Effector memory CD8-positive, alpha-beta T cell (primary cell): ENCODE data around the gene PROSER2.

Source experiments
- ATAC-seq: fragments of 150-1000 bp; cut with Tn5 transposase; replicated peaks from 2 replicates; pipeline ENCODE4 v1.10.0; 2021; ENCODE audit warnings: mild to moderate bottlenecking, moderate library complexity
- DNase-seq, 3 experiments: peaks; one replicate each; pipeline ENCODE4 v3.0.0; 2021
- H3K27ac Mint-ChIP-seq, 2 donors: one replicate each; pipeline ENCODE4 v1.8.0; 2022; ENCODE audit warnings: mild to moderate bottlenecking in 2 of 2, mixed read lengths in 2 of 2, moderate library complexity in 2 of 2
- H3K27me3 Mint-ChIP-seq, 2 donors: one replicate each; pipeline ENCODE4 v1.8.0; 2022; ENCODE audit warnings: mixed read lengths in 2 of 2
- H3K36me3 Mint-ChIP-seq: one replicate; pipeline ENCODE4 v1.8.0; 2022; ENCODE audit warnings: mild to moderate bottlenecking, moderate library complexity, mixed read lengths; ENCODE audit not compliant: insufficient read depth
- H3K4me1 Mint-ChIP-seq, 2 donors: one replicate each; pipeline ENCODE4 v1.8.0; 2022; ENCODE audit warnings: low read depth in 2 of 2, mixed read lengths in 2 of 2
- H3K4me3 Mint-ChIP-seq, 2 donors: one replicate each; pipeline ENCODE4 v1.8.0; 2022; ENCODE audit warnings: mild to moderate bottlenecking in 2 of 2, mixed read lengths in 2 of 2, moderate library complexity in 2 of 2
- H3K9me3 Mint-ChIP-seq, 2 donors: one replicate each; pipeline ENCODE4 v1.8.0; 2022; ENCODE audit warnings: mixed read lengths in 2 of 2

PROSER2 gene

GRCh38 chr10:11813855-11814567 is 9.1 kb upstream of the PROSER2 start:
- no peaks in the 10 kb centered on the region for H3K36me3 Mint-ChIP-seq
- H3K27ac Mint-ChIP-seq: no peak overlapping the region

GRCh38 chr10:11819027-11819426 is 4.1 kb upstream of the PROSER2 start:
- Mint-ChIP-seq H3K36me3 (no peaks in the 10 kb centered on the region), H3K4me3 (no peak overlapping the region), H3K27me3 (peaks cover 25 to 26% of the 10 kb centered on the region in 2 donors), H3K4me1 (peaks cover 2 to 4% of the 10 kb centered on the region in 2 donors), H3K9me3 (no peaks in the 10 kb centered on the region), H3K27ac (no peak overlapping the region)
- DNase-seq: no peak
- no peak for ATAC-seq

More at GRCh38 chr10:11813855-11814567, 9.1 kb upstream of the PROSER2 start:
- Mint-ChIP-seq H3K27me3 (peaks cover 11 to 22% of the 10 kb centered on the region in 2 donors), H3K4me3 (no peak overlapping the region), H3K9me3 (no peaks in the 10 kb centered on the region), H3K4me1 (no peaks in the 10 kb centered on the region)
- DNase-seq (no peak), ATAC-seq (no peak)

- no peak overlapping the region for H3K27ac Mint-ChIP-seq
- H3K4me3 Mint-ChIP-seq: peak overlapping the region in 1 of 2 donors; percentile 21
- peaks cover 53 to 55% of the 10 kb centered on the region in 2 donors for H3K27me3 Mint-ChIP-seq
- ATAC-seq: no peak
- H3K36me3 Mint-ChIP-seq: no peaks in the 10 kb centered on the region
- H3K4me1 Mint-ChIP-seq: peaks cover 3 to 4% of the 10 kb centered on the region in 2 donors
- no peak for DNase-seq
- H3K9me3 Mint-ChIP-seq: no peaks in the 10 kb centered on the region
Measured at GRCh38 chr10:11822026-11822756, 965 bp upstream of the PROSER2 start.

- no peak for DNase-seq
- Mint-ChIP-seq H3K4me1 (peaks cover 3 to 4% of the 10 kb centered on the region in 2 donors), H3K36me3 (no peaks in the 10 kb centered on the region), H3K27me3 (peaks cover 57 to 61% of the 10 kb centered on the region in 2 donors), H3K9me3 (no peaks in the 10 kb centered on the region), H3K4me3 (peak overlapping the region in 1 of 2 donors; percentile 66), H3K27ac (no peak overlapping the region)
- ATAC-seq: no peak
Measured at GRCh38 chr10:11822809-11823121, 391 bp upstream of the PROSER2 start.

- no peak for ATAC-seq
- H3K4me3 Mint-ChIP-seq: peak overlapping the region; percentile 40 to 66
- peaks cover 3% of the 10 kb centered on the region for H3K36me3 Mint-ChIP-seq
- no peaks in the 10 kb centered on the region for H3K9me3 Mint-ChIP-seq
- peaks cover 68 to 69% of the 10 kb centered on the region in 2 donors for H3K27me3 Mint-ChIP-seq
- peaks cover 3 to 4% of the 10 kb centered on the region in 2 donors for H3K4me1 Mint-ChIP-seq
- no peak for DNase-seq
- no peak overlapping the region for H3K27ac Mint-ChIP-seq
Measured at GRCh38 chr10:11823989-11824346, 812 bp downstream of the PROSER2 start.

- H3K27me3 Mint-ChIP-seq: peaks cover 71 to 72% of the 10 kb centered on the region in 2 donors
- H3K4me1 Mint-ChIP-seq: peaks cover 3 to 4% of the 10 kb centered on the region in 2 donors
- peaks cover 3% of the 10 kb centered on the region for H3K36me3 Mint-ChIP-seq
- no peak for ATAC-seq
- no peaks in the 10 kb centered on the region for H3K9me3 Mint-ChIP-seq
- H3K27ac Mint-ChIP-seq: no peak overlapping the region
- H3K4me3 Mint-ChIP-seq: peak overlapping the region in 1 of 2 donors; percentile 66
- DNase-seq: no peak
Measured at GRCh38 chr10:11824376-11824775, 1.2 kb downstream of the PROSER2 start.

GRCh38 chr10:11824825-11825224 is 1.7 kb downstream of the PROSER2 start:
- peak overlapping the region in 1 of 2 donors; percentile 10 for H3K4me3 Mint-ChIP-seq
- H3K27ac Mint-ChIP-seq: no peak overlapping the region
- DNase-seq (no peak), ATAC-seq (no peak)
- peaks cover 3% of the 10 kb centered on the region for H3K36me3 Mint-ChIP-seq
- peaks cover 0 to 3% of the 10 kb centered on the region in 2 donors for H3K4me1 Mint-ChIP-seq
- no peaks in the 10 kb centered on the region for H3K9me3 Mint-ChIP-seq
- H3K27me3 Mint-ChIP-seq: peaks cover 69 to 72% of the 10 kb centered on the region in 2 donors

- DNase-seq (no peak), ATAC-seq (no peak)
- peaks cover 74 to 76% of the 10 kb centered on the region in 2 donors for H3K27me3 Mint-ChIP-seq
- peaks cover 3% of the 10 kb centered on the region for H3K36me3 Mint-ChIP-seq
- no peak overlapping the region for H3K4me3 Mint-ChIP-seq
- peaks cover 0 to 3% of the 10 kb centered on the region in 2 donors for H3K4me1 Mint-ChIP-seq
- H3K9me3 Mint-ChIP-seq: no peaks in the 10 kb centered on the region
- H3K27ac Mint-ChIP-seq: no peak overlapping the region
Measured at GRCh38 chr10:11825796-11826414, 2.7 kb downstream of the PROSER2 start.

GRCh38 chr10:11827006-11827405 is 3.9 kb downstream of the PROSER2 start:
- ATAC-seq (no peak), DNase-seq (no peak)
- Mint-ChIP-seq H3K4me1 (peaks cover 0 to 3% of the 10 kb centered on the region in 2 donors), H3K4me3 (no peak overlapping the region), H3K36me3 (peaks cover 3% of the 10 kb centered on the region), H3K27me3 (peaks cover 65 to 73% of the 10 kb centered on the region in 2 donors), H3K9me3 (no peaks in the 10 kb centered on the region), H3K27ac (no peak overlapping the region)

- Mint-ChIP-seq H3K9me3 (no peaks in the 10 kb centered on the region), H3K4me1 (peaks cover 0 to 3% of the 10 kb centered on the region in 2 donors), H3K36me3 (peaks cover 3% of the 10 kb centered on the region), H3K27ac (no peak overlapping the region), H3K27me3 (peaks cover 61 to 69% of the 10 kb centered on the region in 2 donors), H3K4me3 (no peak overlapping the region)
- no peak for ATAC-seq
- no peak for DNase-seq
Measured at GRCh38 chr10:11827414-11827813, 4.3 kb downstream of the PROSER2 start.

- Mint-ChIP-seq H3K36me3 (peaks cover 3% of the 10 kb centered on the region), H3K27ac (no peak overlapping the region), H3K4me3 (no peak overlapping the region), H3K27me3 (peaks cover 62 to 71% of the 10 kb centered on the region in 2 donors), H3K4me1 (peaks cover 0 to 3% of the 10 kb centered on the region in 2 donors), H3K9me3 (no peaks in the 10 kb centered on the region)
- no peak for DNase-seq
- no peak for ATAC-seq
Measured at GRCh38 chr10:11828682-11829284, 5.6 kb downstream of the PROSER2 start.

- Mint-ChIP-seq H3K4me3 (no peak overlapping the region), H3K4me1 (peaks cover 0 to 2% of the 10 kb centered on the region in 2 donors), H3K27me3 (peaks cover 42 to 50% of the 10 kb centered on the region in 2 donors), H3K9me3 (no peaks in the 10 kb centered on the region), H3K27ac (no peak overlapping the region), H3K36me3 (peaks cover 3% of the 10 kb centered on the region)
- ATAC-seq (no peak), DNase-seq (no peak)
Measured at GRCh38 chr10:11830836-11831519, 7.8 kb downstream of the PROSER2 start.

GRCh38 chr10:11831520-11831951 is 8.4 kb downstream of the PROSER2 start:
- H3K27me3 Mint-ChIP-seq: peaks cover 38 to 47% of the 10 kb centered on the region in 2 donors
- peaks cover 3% of the 10 kb centered on the region for H3K36me3 Mint-ChIP-seq
- no peak for DNase-seq
- H3K27ac Mint-ChIP-seq: no peak overlapping the region
- peaks cover 0 to 2% of the 10 kb centered on the region in 2 donors for H3K4me1 Mint-ChIP-seq
- no peak for ATAC-seq
- H3K4me3 Mint-ChIP-seq: no peak overlapping the region
- H3K9me3 Mint-ChIP-seq: no peaks in the 10 kb centered on the region
